ENCODE data around the gene RELL2.
"Not testable (repeated sequence)": the region's sequence is repeated elsewhere in the genome, so short reads cannot be mapped to it uniquely, and the experiment has no call there.

Gene RELL2, protein sequence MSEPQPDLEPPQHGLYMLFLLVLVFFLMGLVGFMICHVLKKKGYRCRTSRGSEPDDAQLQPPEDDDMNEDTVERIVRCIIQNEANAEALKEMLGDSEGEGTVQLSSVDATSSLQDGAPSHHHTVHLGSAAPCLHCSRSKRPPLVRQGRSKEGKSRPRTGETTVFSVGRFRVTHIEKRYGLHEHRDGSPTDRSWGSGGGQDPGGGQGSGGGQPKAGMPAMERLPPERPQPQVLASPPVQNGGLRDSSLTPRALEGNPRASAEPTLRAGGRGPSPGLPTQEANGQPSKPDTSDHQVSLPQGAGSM

DNA sequence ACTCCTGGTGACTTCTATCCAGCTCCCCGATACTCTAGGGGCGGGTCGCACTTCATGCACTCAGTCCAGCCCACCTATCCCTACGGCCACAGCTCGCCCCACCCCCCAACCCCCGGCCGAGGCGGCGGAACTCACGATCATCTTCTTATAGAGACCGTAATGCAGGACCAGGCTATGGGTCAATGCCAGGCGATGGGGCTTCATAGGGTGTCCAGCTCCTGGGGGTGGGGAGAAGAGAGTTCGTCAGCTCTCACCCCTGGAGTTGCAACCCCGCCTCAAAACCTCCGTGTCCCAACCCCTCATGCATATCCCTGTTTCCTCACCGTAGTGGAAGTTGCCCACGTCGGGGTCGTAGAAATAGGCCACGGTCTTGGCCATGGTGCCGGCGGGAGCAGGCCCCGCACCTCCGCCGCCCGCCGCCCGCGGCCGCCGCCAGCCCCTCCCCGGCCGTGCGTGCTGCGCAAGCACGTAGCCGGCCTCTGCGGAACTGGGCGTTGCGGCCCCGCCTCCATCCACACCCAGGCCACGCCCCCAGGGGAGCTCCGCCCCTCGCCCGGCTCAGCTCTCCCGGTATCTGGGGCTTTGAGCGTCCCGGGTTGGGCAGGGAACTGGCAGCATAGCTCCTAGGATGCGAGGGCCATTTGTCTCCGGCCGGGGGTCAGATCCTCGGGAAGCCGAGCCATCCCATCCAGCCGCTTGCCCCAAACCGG is at the start of gene RELL2, which contains the start of gene HDAC3:
TSS of gene RELL2 (plus strand) at position 585 of the 710 bp plus-strand sequence. CDS start 1,229 bp downstream, outside the sequence.
TSS of gene HDAC3 (minus strand) at position 437 of the 710 bp plus-strand sequence. CDS start at position 378, 59 bp downstream.
- DNase-seq (ENCODE audit: low read depth in 2 of 3, low spot score in 1 of 3), result peak; percentile 87 to 97 (median 92)

DNA sequence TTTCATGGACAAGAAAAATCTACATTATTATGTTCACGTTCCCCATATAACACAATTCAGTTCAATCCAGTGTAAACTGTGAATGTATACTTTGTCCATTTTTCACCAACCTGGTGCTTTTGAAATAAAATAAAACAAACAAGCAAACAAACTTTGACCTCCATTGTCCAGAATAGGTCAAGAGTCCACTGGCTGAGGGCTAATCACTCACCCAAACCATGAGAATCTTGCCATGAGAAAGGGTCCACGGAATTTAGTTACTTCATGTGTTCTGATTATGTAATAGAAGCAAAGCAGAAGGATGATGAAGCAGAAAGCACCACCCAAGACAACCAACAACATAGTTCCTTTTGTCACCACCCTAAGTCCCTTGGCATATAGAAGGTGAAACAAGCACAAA is 46.7 kb upstream of the RELL2 start:
- no peak for DNase-seq (ENCODE audit: low read depth in 2 of 3, low spot score in 1 of 3)

DNA sequence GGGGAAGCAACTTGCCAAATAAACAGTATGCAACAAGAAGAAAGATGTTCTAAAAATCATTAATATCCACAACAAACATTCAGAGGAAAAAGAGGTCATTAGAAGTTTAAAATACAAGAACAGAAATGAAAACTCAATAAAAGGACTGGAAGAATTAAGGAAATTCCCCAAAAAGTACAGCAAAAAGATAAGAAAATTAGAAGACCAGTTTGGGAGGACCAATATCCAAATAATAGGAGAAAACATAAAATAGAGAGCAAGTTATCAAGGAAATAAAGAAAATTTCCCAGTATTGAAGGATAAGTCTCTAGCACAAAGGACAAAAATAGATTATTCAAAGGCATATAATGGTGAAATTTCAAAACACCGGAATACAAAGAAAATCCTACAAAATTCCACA is 39.9 kb upstream of the RELL2 start:
- no peak for DNase-seq (ENCODE audit: low read depth in 2 of 3, low spot score in 1 of 3)

GRCh38 chr5:141597394-141597793 is 39.4 kb upstream of the RELL2 start:
- no peak for DNase-seq (ENCODE audit: low read depth in 2 of 3, low spot score in 1 of 3)

- DNase-seq (ENCODE audit: low read depth in 2 of 3, low spot score in 1 of 3), result no peak
Measured at GRCh38 chr5:141597814-141598213, 39.0 kb upstream of the RELL2 start.

- DNase-seq (ENCODE audit: low read depth in 2 of 3, low spot score in 1 of 3), result no peak
Measured at GRCh38 chr5:141598391-141599345, 38.1 kb upstream of the RELL2 start.

- no peak for DNase-seq (ENCODE audit: low read depth in 2 of 3, low spot score in 1 of 3)
Measured at GRCh38 chr5:141602606-141603005, 34.2 kb upstream of the RELL2 start.

DNA sequence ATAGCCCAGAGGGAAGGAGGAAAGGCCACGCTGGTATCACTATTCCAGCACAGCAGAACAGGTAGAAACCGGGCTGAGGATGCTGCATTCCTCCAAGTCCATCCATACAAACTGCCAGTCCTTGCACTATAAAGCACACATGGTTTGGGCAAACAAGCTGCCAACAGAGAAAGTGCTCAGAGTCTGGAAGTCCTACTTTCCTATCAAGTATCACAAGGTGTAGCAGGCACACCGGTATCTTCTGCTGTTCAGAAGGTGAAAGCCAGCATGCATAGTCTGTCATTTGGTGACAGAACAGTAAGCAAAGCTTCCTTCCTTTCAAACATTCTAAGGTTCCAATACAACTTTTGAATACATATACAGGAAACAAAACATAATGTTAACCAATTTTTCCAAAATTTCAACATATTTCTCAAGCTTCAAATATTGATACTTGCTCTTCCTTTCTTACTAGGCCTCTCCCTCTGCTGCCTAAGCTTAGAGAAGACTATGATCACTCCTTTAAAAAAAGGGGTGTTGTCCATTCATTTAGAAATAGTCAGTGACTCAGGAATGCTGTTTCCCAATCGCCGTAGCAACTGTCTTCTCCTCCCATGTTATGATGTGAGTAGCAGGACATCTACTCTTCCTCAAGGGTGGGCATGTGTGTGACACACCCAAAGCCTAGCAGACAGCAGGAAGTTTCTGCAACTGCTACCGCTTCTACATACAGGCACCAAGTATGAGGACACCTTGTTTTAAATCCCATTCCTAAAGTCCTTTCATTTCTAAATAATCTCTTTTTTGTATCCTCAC is 32.7 kb upstream of the RELL2 start:
- no peak for DNase-seq (ENCODE audit: low read depth in 2 of 3, low spot score in 1 of 3)

GRCh38 chr5:141605523-141606277 is 31.1 kb upstream of the RELL2 start:
- DNase-seq (ENCODE audit: low read depth in 2 of 3, low spot score in 1 of 3), result peak; percentile 39 to 60 (median 42)

GRCh38 chr5:141608046-141608445 is 28.8 kb upstream of the RELL2 start:
- DNase-seq (ENCODE audit: low read depth in 2 of 3, low spot score in 1 of 3), result no peak

- no peak for DNase-seq (ENCODE audit: low read depth in 2 of 3, low spot score in 1 of 3)
Measured at GRCh38 chr5:141608557-141608956, 28.2 kb upstream of the RELL2 start.

- no peak for DNase-seq (ENCODE audit: low read depth in 2 of 3, low spot score in 1 of 3)
Measured at GRCh38 chr5:141609044-141609443, 27.8 kb upstream of the RELL2 start.

- DNase-seq (ENCODE audit: low read depth in 2 of 3, low spot score in 1 of 3), result not testable (repeated sequence)
Measured at GRCh38 chr5:141609921-141610320, 26.9 kb upstream of the RELL2 start.

- DNase-seq (ENCODE audit: low read depth in 2 of 3, low spot score in 1 of 3), result no peak
Measured at GRCh38 chr5:141611289-141611688, 25.5 kb upstream of the RELL2 start.

DNA sequence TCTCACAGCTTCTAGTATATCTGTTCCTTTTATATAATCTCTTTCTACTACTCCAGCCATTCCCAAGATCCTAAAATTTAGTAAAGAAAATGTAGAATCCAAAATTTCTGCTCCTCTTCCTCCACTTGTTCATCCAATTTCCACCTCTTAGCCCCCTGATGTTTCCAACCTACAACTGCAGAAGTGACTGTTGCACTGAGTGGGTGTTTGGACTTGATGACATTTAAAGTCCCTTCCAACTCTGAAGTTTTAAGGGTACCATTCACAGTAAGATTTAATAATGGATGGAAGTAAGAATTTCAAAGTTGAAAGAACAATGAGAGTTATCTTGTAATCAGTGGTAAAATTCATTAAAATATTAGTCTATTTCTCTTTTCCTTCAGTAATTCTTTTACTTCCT is 23.5 kb upstream of the RELL2 start:
- DNase-seq (ENCODE audit: low read depth in 2 of 3, low spot score in 1 of 3), result no peak

DNA sequence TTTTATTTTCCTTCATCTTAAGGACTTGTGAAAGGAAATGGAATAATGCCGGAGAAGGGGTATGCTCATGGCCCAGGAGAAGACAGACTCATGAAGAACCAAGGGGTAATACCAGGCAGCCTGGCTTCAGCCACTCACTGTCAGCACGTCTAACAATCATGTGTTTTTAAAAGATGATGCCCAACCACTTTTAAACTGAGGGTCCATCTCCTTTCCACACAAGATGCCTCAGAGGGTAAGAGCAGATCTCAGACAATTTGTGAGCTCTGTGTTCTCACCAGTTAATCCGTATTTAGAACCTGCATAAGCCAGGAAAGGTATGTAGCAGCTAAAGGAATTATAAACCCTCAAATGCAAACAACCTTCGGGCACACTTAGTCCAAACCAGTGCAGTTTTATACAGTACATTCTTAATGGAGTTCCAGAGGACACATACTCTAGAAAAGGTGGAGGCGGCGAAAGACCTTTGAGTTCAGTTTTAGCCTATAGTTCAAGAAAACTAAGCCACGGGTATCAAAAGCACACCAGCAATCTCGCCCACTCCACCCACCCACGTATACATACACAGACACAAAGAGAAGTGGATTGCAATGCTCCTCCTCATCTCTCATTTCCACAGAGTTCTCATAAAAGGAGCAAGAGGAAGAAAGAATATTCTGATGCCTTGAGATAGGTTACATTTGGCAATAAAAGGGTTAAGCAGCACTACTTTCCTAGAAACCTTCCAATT is 20.6 kb upstream of the RELL2 start:
- no peak for DNase-seq (ENCODE audit: low read depth in 2 of 3, low spot score in 1 of 3)

DNA sequence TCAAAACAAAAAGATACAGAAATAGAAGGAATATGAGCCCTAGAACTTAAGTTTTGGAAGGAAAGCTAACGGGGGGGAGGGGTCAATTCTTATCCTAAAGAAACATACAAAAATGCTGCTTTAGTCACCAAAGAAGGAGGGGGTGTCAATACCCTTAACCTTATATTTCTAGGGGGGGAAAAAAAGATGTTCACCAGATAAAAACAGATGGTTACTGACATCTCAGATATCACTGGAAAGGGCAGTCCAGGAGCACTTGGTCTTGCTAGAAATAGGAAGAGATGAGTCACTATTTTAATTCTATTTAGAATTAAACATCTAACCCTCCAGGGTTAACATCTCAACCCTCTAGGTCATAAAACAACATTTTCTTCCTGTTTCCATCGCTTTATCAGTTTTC is 19.7 kb upstream of the RELL2 start:
- no peak for DNase-seq (ENCODE audit: low read depth in 2 of 3, low spot score in 1 of 3)

GRCh38 chr5:141617682-141618029 is 19.1 kb upstream of the RELL2 start:
- no peak for DNase-seq (ENCODE audit: low read depth in 2 of 3, low spot score in 1 of 3)
